SK-N-MC (cell line): ENCODE data around the gene KBTBD2.

Source experiments
- EZH2 ChIP-seq: fragments of 200-600 bp; sonication (generic); IDR thresholded peaks from one replicate; pipeline ENCODE4 v1.6.1; 2017; ENCODE audit warnings: antibody characterized with exemption
- FOXP2 ChIP-seq: optimal IDR thresholded peaks from 2 replicates; pipeline ENCODE3; 2011; ENCODE audit warnings: mild to moderate bottlenecking, moderate library complexity; ENCODE audit not compliant: insufficient read depth; ENCODE audit errors: extremely low read length, control extremely low read depth
- POLR2AphosphoS5 ChIP-seq: IDR thresholded peaks from 2 replicates; pipeline ENCODE4 v1.6.1; 2012; ENCODE audit warnings: mild to moderate bottlenecking, low read depth, low read length, borderline replicate concordance

GRCh38 chr7:32915041-32915536 is 23.5 kb upstream of the KBTBD2 start:
- TF ChIP-seq POLR2AphosphoS5 = no peak
- TF ChIP-seq EZH2 = no peak
- no peak for TF ChIP-seq FOXP2
